SIG-M5 treated with dmso at 0.1 percent for 504 hours (cell line): ENCODE data around the gene PDLIM5.
A peak's percentile ranks its signal among the peaks of the same experiment; 100 is the strongest.
"Not testable (repeated sequence)": the region's sequence is repeated elsewhere in the genome, so short reads cannot be mapped to it uniquely, and the experiment has no call there.

Experiments used
- DNase-seq: peaks from one replicate; lab custom pipeline; 2025; ENCODE audit not compliant: unreplicated experiment; lab: John Stamatoyannopoulos, UW

Gene PDLIM5, protein sequence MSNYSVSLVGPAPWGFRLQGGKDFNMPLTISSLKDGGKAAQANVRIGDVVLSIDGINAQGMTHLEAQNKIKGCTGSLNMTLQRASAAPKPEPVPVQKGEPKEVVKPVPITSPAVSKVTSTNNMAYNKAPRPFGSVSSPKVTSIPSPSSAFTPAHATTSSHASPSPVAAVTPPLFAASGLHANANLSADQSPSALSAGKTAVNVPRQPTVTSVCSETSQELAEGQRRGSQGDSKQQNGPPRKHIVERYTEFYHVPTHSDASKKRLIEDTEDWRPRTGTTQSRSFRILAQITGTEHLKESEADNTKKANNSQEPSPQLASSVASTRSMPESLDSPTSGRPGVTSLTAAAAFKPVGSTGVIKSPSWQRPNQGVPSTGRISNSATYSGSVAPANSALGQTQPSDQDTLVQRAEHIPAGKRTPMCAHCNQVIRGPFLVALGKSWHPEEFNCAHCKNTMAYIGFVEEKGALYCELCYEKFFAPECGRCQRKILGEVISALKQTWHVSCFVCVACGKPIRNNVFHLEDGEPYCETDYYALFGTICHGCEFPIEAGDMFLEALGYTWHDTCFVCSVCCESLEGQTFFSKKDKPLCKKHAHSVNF

DNA sequence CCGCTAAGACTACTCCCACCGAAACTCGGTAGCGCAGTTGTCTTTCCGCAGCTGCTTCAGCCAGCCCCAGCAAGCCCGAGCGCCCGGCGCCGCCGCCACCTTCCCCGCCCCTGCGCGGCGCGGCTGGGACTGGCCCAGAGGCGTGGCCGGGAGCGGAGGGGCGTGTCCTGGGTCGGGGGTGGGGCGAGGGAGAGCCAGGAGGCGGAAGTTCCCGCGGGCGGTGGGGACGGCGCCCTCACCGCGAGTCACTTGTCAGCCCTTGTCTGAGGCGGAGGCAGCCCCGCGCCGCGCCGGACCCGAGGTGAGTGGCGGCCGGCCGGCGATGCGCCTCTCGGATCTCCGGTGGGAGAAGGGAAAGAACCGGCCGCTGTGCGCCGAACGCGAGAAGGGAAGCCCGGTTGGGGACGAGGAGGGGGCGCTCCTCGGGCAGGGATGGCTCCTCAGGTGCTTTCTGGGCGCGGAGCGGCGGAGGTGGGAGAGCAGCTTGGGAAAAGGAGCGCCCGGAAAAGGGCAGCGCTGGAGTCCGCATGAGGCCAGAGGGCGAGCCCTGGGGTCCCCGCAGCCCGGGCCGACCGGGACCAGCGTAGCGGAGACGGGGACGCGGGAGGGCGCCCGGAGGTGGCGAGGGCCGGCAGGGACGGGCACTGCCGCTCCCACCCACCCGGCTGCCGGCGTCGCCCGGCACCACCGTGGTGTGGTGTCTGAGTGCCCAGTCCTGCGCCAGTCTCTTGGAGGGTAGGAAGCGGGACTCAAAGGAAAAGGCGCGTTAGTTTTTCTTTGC lies at the start of gene PDLIM5:
PDLIM5 (plus strand) TSS at position 248 of the 781 bp plus-strand sequence. CDS start 3,347 bp downstream, outside the sequence.
- peak; percentile 79 for DNase-seq

DNA sequence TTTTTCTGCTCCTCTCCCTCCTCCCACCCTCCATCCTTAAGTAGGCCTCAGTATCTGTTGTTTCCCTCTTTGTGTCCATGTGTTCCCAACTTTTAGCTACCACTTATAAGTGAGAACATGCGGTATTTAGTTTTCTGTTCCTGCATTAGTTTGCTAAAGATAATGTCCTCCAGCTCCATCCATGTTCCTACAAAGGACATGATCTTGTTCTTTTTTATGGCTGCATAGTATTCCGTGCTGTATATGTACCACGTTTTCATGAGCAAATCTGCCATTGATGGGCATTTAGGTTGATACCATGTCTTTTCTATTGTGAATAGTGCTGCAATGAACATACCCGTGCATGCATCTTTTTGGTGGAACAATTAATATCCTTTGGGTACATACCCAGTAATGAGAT lies 49.3 kb upstream of the PDLIM5 start:
- DNase-seq, result not testable (repeated sequence)

DNA sequence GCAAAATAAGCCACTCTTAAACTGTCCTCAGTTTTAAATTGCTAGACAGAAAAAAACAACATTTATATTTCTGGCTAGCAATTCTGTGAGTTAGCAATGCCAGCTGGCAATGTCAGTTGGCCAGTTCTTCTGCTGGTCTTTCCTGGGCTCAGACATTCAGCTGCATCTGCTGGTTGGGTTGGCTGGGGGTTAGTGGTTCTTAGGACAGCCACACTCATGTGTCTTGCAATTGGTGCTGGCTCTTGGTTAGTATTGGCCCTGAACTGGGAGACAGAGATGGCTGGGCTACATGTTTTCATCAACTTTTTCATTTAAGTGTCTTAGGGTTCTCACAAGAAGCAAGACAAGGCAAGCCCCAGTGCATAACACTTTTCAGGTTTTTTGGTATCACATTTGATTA lies 48.0 kb upstream of the PDLIM5 start:
- no peak for DNase-seq

DNA sequence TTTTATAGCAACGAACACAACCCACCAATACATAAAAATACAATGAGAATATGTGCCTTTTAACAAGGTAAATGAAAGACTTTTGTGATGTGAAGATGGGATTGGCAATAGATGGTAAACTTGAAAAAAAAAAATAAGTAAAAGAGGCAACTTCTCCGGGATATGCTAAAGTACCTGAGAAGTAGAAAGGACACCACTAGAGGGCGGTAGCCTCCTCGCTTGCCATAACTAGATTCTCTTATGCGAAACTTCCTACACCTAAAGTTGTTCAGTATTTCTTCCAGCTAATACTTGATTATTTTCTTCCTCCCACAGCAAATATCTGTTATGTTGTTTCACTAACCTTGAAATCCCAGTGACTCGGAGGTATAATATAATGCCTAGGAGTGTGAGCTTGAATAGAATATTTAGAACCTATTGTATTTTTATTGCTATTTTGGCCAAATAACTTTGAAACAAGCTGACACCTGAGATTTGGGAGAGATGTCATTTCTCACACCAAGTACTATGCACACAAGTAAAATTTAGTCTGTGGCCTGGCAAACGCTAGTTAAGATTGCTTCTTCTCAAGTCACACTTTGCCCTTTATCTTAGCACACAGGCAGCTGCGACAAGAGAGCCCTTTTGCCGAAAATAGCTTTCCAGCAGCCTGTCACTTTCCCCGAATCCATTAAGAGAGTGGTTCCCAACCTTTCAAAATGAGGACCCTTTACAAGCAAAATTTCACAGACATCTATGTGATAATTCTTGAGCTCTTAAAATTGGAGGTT lies 44.9 kb upstream of the PDLIM5 start:
- DNase-seq, result peak; percentile 80

DNA sequence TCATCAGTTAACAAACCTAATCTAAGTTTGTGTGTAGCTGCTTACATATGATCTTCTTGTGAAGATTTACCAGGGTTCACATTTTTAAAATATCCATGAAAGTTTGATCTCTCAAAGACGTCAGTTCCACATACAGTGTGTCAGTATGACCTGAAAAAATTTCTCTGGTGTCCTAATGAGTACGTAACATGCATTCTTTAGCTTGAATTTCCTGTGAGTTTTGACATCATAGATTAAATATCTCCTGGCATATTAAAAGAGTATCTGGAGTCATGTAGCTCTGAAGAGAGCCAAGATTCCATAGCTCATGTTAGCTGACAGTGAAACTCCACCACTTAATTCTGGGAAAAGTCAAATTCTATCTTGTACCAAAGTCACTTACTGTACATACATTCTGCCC lies 43.9 kb upstream of the PDLIM5 start:
- no peak for DNase-seq

DNA sequence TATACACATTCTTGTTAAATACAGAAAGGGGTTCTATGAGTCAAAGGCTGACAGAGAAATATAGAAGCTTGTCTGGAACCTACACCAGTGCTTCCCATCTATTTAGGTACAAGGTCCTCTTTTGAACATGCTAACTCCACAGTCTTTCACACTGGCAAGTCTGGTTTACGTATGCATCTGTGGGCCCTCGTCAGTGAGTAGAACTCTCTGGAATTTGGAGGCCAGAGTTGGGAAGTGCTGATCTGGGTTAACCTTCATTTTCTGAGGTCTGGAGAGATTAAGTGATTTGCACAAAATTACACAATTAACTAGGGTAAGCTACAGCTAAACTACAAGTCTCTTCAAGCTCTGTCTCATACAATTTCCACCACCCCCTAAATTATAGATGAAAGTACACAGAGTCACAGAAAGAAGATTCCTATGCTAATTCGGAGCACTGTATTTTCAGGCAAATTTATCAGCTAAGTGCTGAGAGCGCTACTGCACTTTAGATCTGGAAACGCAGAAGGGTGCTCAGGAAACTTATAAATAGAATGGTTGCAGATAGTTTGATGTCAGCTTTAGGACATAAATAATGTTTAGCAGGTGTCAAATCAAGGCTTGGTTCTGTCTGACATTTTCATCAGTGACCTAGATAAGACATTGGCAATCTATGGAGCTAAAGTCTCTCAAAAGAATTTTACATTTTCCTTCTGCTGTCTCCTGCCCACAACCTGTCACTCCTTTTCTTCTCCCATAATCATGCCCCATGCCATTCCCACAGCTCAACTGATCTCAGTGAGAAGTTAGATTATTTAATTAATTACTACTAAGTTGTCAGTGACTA lies 43.0 kb upstream of the PDLIM5 start:
- no peak for DNase-seq

DNA sequence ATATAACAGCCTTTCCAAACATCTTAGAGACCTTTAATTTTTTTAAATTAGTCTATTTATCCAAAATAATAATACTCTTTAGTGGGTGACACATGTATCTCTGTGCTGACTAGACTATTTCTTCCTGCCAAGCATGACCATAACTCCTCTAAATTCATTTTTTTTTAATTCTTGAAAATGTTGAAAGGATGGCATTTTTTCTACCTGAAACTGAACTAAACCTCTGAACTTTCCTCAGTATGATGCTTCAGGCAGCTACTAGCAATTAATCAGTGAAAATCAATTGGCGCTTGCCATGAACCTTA lies 42.4 kb upstream of the PDLIM5 start:
- no peak for DNase-seq

DNA sequence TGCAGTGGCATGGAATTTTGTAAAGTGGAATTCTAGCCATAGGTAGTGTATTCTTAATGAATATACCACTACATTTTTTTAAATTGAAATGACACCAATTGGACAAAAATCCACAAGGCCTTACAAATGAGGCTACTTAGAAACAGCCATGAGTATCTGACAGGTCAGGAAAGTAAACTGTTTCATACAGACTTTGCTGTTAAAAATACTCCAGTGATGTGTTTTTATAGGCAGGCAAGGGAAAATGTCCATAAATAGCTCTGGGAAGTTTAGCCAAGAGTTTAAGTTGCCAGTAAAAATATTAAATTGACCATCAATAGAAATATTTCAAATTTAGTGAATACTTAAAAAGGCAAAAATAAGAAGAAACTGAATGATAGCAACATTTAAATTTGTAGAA lies 41.8 kb upstream of the PDLIM5 start:
- no peak for DNase-seq

DNA sequence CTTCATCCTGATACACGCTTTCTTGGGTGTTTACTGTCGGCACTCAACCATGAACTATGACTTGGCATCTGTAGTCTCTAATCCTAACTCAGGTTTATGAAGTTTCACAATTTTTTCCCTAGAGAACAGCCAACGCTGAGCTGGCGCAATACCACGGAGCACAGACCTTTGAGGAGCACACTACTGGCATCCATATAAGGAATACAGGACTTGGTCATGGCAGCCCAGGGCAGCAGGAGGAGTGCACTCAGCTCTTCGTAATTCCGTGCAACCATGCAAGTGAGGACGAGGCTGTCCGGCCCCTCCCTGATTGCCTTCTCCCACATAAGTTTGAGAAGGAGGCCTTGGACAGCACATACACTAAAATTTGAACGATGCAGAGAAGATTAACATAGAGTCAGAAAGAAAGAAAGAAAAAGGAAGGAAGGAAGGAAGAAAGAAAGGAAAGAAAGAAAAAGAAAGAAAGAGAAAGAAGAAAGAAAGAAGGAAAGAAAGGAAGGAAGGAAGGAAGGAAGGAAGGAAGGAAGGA lies 41.0 kb upstream of the PDLIM5 start:
- no peak for DNase-seq

DNA sequence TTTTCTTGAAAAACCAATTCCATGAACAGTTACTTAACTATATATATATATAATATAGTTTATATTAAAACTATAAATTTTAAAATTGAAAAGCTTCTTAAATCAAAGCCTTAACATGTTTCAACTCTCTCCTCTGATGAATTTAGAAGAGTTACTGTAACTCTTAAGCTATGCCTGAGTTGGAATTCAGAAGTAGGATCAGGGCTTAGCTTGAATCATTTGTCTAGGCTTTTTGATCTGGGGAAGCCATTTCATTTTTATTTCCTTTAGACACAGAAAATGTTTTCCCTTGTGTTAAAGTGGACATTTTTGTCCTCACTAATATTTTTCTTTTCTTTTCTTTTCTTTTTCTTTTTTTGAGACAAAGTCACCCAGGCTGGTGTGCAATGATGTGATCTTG lies 40.4 kb upstream of the PDLIM5 start:
- DNase-seq, result no peak

DNA sequence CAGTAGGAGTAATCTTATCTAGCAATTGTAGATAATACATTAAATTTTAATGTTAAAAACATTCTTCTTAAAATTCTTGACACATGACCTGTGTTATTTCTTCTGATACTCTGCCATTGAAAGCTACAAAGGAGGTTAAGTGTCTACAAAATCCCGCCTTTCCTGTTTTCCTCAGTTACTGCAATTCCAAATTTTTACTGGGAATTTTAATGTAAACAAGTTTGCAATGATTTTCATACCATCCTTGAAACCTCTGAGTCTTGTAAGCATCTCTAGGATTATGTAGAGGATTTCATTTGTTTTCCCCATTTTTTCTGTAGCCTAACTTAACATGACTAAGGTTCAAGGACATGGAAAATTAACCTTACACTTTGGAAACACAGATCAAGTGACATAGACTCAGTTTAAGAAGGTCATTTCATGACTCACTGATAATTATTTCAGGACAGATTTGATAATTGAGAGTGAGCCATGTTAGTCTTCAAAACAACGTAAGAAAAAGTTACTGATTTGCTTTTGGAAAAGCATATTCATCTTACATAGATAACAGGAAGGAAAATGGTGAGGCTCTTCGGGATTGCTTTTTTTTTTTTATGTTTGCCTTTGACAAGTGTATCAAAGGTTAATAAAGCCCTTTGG lies 39.6 kb upstream of the PDLIM5 start:
- no peak for DNase-seq

DNA sequence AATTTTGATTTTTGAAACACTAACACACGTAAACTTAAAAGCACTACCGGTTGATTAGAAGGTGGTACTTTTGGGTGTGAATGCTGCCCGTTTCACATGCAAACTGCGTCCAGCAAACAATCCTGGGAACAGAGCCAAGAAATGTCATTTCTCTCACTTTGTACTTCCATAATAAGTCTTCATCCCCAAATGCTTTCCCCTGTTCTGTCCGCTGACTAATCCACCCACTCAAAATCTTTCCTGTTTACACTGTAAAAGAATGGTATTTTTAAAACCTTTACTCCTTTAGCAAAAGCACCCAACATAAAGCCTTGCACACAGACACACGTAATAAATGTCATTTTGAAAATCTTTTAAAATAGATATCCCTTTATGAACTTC lies 39.1 kb upstream of the PDLIM5 start:
- DNase-seq, result no peak

DNA sequence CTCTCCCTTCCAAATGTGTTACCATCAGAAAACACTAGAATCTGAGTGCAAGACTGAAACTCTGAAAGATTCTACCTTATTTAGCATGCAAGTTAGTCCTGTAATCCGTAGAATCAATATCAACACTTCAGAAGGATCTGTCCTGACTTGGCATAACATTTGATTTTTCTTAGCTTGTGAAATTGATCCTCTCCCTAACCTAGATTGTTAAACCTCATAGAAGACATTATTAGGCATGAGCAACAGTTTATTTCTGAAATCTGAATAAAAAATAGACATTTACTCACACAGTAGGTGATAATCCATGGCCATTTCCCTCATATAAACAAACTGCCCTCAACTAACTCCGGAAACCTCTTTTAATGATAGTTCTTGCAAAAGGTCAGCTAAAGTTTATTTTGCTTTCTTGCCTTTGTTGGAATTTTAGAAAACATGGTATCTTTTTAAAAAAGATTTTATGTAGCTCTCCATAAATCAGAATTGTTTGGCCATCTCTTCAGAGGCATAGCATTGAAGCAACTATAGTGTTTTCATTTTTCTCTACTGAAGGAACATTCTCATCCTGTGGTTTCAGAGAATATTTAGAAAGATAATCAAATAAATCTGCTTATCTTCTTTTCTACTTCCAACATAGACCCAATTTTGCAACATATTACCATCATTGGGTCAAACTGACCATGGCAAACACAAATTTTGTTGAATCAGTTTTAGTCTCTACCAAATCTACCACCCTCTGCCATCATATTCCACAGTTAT lies 38.5 kb upstream of the PDLIM5 start:
- DNase-seq, result no peak

DNA sequence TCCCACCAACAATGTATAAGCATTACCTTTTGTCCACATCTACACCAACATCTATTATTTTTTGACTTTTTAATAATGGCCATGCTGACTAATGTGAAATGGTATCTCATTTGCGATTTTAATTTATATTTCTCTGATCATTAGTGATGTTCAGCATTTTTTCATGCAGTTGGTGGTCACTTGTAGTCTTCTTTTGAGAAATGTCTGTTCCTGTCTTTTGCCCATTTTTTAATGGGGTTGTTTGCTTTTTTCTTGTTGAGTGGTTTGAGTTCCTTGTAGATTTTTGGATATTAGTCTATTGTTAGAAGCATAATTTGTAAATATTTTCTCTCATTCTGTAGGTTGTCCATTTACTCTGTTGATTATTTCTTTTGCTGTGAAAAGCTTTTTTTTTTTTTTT lies 36.8 kb upstream of the PDLIM5 start:
- DNase-seq, result no peak

DNA sequence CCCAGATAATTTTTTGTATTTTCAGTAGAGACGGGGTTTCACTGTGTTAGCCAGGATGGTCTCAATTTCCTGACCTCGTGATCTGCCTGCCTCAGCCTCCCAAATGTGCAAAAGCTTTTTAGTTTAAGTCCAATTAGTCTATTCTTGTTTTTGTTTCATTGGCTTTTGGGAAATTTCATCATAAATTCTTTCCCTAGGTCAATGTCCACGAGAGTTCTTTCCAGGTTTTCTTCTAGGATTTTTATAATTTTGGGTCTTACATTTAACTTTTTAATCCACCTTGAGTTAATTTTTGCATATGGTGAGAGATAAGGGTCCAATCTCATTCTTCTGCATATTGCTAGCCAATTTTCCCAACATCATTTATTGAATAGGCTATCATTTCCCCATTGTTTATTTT lies 36.3 kb upstream of the PDLIM5 start:
- no peak for DNase-seq

DNA sequence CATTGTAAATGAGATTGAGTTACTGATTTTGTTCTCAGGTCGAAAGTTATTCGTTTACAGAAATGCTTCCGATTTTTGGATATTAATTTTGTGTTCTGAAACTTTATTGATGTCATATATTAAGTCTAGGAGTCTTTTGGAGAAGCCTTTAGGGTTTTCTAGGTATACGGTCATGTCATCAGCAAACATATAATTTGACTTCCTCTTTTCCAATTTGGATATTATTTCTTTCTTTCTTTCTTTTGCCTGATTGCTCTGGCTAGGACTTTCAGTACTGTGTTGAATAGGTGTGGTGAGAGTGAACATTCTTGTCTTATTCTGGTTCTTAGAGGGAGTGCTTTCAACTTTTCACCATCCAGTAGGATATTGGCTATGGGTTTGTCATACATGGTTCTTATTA lies 35.4 kb upstream of the PDLIM5 start:
- DNase-seq, result no peak

DNA sequence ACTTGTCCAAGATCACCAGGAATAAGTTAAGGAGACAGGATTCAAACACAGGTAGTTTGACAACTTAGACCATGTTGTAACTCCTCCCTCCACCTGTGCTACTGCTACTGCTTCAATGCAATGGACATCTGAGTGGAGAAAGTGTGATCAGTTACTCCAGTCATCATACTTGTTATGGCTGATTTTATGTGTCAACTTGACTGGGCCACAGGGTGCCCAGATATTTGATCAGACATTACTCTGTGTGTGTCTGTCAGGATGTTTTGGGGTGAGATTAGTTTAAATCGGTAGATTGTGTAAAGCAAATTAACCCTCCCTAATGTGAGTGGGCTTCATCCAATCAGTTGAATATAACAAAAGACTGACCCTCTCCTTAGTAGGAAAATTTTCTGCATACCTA lies 34.8 kb upstream of the PDLIM5 start:
- no peak for DNase-seq

DNA sequence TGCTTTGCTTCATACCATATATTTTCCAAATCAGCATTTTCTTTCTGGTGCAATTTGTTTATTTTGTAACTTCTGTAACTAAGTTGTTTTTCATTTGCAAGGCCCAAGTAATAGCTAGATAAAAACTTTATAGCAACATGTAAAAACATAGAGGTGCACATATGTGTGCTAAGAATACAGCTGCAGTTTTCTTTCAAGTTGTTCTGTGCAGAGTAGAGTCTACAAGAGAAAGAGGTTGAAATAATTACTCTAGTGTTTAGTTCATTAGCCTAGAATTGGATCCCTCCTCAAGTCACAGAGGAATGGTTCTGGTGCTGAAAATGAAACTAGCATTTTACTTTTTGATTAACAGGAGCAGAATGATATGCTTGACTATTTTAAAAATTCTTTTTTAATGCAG lies 32.2 kb upstream of the PDLIM5 start:
- no peak for DNase-seq

DNA sequence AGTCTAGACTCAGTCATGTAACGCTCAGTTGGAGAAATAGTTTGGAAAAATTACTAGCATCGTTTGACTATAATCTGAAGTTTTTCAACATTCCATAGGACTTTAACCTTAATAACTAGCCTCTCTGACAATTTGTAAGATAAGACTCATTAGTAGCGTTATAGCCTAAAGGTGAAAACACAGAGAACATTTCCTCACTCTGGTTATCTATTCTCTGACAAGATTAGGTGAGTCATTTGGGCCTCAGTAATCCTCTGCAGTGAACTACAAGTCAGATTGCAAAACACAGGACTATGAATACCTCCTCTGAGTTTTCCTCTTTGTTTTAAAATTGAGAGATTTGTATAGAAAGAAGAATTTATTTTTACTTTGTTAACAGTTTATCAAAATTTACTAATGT lies 31.8 kb upstream of the PDLIM5 start:
- DNase-seq, result no peak
